Measurements from ENCODE around the gene CBX7.

- peak; percentile 97 for TF ChIP-seq CTCF (IDR thresholded peaks at IDR 0.05; ENCODE audit: poor library complexity, severe bottlenecking)
- no peak for TF ChIP-seq POLR2AphosphoS5 (IDR thresholded peaks at IDR 0.05)
- no peak for TF ChIP-seq EP300 (conservative IDR thresholded peaks at IDR 0.05; ENCODE audit: poor library complexity, severe bottlenecking)
- TF ChIP-seq REST (IDR thresholded peaks at IDR 0.05; ENCODE audit: borderline replicate concordance) = no peak
- no peak for TF ChIP-seq TAF1 (IDR thresholded peaks at IDR 0.05; ENCODE audit: low read depth)
Measured at GRCh38 chr22:39170825-39171622, 18.5 kb upstream of the CBX7 start.

Measured in neural cell (in vitro differentiated cells).